Osteoblast (primary cell): ENCODE results near the gene COL4A1. TPM values are rescaled to one million over a fixed set of nuclear protein-coding genes. Genes with fewer than 3 reads are reported as not detected.

ENCODE experiments used
- DNase-seq: peaks from one replicate; pipeline ENCODE4 v3.0.0; 2011; ENCODE audit warnings: low spot score, mixed read lengths; ENCODE audit not compliant: insufficient read length; ENCODE audit errors: missing footprints
- H2AFZ ChIP-seq: 2 replicates; pipeline ENCODE4 v1.6.0; 2011; ENCODE audit warnings: mild to moderate bottlenecking, low read length
- H3K27ac ChIP-seq: 2 replicates; pipeline ENCODE4 v1.5.1; 2011; ENCODE audit warnings: mild to moderate bottlenecking, low read depth, low read length, moderate library complexity
- H3K27me3 ChIP-seq: 2 replicates; pipeline ENCODE4 v1.6.0; 2012; ENCODE audit warnings: mild to moderate bottlenecking, control low read depth, inconsistent platforms, low read length, moderate library complexity; ENCODE audit not compliant: insufficient read depth
- H3K36me3 ChIP-seq: 2 replicates; pipeline ENCODE4 v1.5.1; 2011; ENCODE audit warnings: mild to moderate bottlenecking, low read length, control low read depth, moderate library complexity; ENCODE audit not compliant: insufficient read depth
- H3K4me1 ChIP-seq: 2 replicates; pipeline ENCODE4 v1.5.1; 2011; ENCODE audit warnings: mild to moderate bottlenecking, low read length, control low read depth, moderate library complexity; ENCODE audit not compliant: insufficient read depth
- H3K4me2 ChIP-seq: 2 replicates; pipeline ENCODE4 v1.6.0; 2011; ENCODE audit warnings: mild to moderate bottlenecking, low read length; ENCODE audit not compliant: insufficient read depth
- H3K4me3 ChIP-seq: fragments of 200-600 bp; sonication (generic); 3 replicates; pipeline ENCODE4 v1.5.1; 2012; ENCODE audit warnings: mild to moderate bottlenecking, low read length, inconsistent platforms; ENCODE audit not compliant: insufficient read depth
- H3K79me2 ChIP-seq: 2 replicates; pipeline ENCODE4 v1.6.0; 2012; ENCODE audit warnings: mild to moderate bottlenecking, low read length, control low read depth, inconsistent platforms; ENCODE audit not compliant: insufficient read depth
- H3K9me3 ChIP-seq: 2 replicates; pipeline ENCODE4 v1.5.1; 2011; ENCODE audit warnings: low read depth, low read length, control low read depth
- H4K20me1 ChIP-seq: 2 replicates; pipeline ENCODE4 v1.6.0; 2012; ENCODE audit warnings: mild to moderate bottlenecking, low read length, control low read depth; ENCODE audit not compliant: insufficient read depth
- CTCF ChIP-seq: IDR thresholded peaks from 2 replicates; pipeline ENCODE4 v1.5.1; 2011; ENCODE audit warnings: mild to moderate bottlenecking, low read depth, low read length, moderate library complexity; ENCODE audit errors: extremely low read depth
- total RNA-seq: library from RNA; depleted of rRNA; stranded (reverse); fragments of >200 nt; gene quantifications from 2 replicates; pipeline ENCODE4 v1.2.3, GENCODE V29; 2012

COL4A1 gene
- total RNA-seq, 1 donor = 412 TPM

- no peak for TF ChIP-seq CTCF
- no peak overlapping the region for H3K27ac ChIP-seq
- H3K36me3 ChIP-seq = no peaks in the 10 kb centered on the region
- no peak overlapping the region for H3K4me3 ChIP-seq
- H3K79me2 ChIP-seq = peaks cover 30% of the 10 kb centered on the region
- peaks cover 16% of the 10 kb centered on the region for H3K4me1 ChIP-seq
- H3K9me3 ChIP-seq = no peaks in the 10 kb centered on the region
- no peaks in the 10 kb centered on the region for H4K20me1 ChIP-seq
- H2AFZ ChIP-seq = no peak overlapping the region
- no peaks in the 10 kb centered on the region for H3K27me3 ChIP-seq
- H3K4me2 ChIP-seq = no peak overlapping the region
- DNase-seq = no peak
These were observed 77.7 kb downstream of the COL4A1 start for GRCh38 chr13:110228936-110229904.

- TF ChIP-seq CTCF = no peak
- Histone ChIP-seq H3K79me2 (peaks cover 32% of the 10 kb centered on the region), H3K4me3 (no peak overlapping the region), H3K4me1 (peaks cover 5% of the 10 kb centered on the region), H4K20me1 (no peaks in the 10 kb centered on the region), H3K4me2 (no peak overlapping the region), H3K27me3 (no peaks in the 10 kb centered on the region), H3K9me3 (no peaks in the 10 kb centered on the region), H2AFZ (no peak overlapping the region), H3K27ac (no peak overlapping the region), H3K36me3 (peaks cover 5% of the 10 kb centered on the region)
- no peak for DNase-seq
These were observed 78.9 kb downstream of the COL4A1 start for GRCh38 chr13:110227864-110228643.

- peaks cover 5% of the 10 kb centered on the region for H3K36me3 ChIP-seq
- no peaks in the 10 kb centered on the region for H4K20me1 ChIP-seq
- H3K4me1 ChIP-seq = no peaks in the 10 kb centered on the region
- no peak overlapping the region for H3K4me3 ChIP-seq
- no peak for TF ChIP-seq CTCF
- H2AFZ ChIP-seq = no peak overlapping the region
- no peak overlapping the region for H3K27ac ChIP-seq
- H3K79me2 ChIP-seq = peaks cover 29% of the 10 kb centered on the region
- no peaks in the 10 kb centered on the region for H3K27me3 ChIP-seq
- H3K4me2 ChIP-seq = no peak overlapping the region
- H3K9me3 ChIP-seq = no peaks in the 10 kb centered on the region
- no peak for DNase-seq
These were observed 79.5 kb downstream of the COL4A1 start for GRCh38 chr13:110227416-110227815.
